Type B pancreatic cell (in vitro differentiated cells): Measurements from ENCODE around the gene ANKRD33B. TPM values are rescaled to one million over a fixed set of nuclear protein-coding genes. Genes with fewer than 3 reads are reported as not detected.

Experiments
- DNase-seq: peaks from one replicate; pipeline ENCODE4 v3.0.0; 2021; ENCODE audit warnings: mixed read lengths; ENCODE audit not compliant: unreplicated experiment; ENCODE audit errors: extremely low spot score
- H3K27ac Mint-ChIP-seq: 2 replicates; pipeline ENCODE4 v1.8.0; 2021; ENCODE audit warnings: mild to moderate bottlenecking, mixed read lengths
- H3K27me3 Mint-ChIP-seq: 2 replicates; pipeline ENCODE4 v1.8.0; 2021; ENCODE audit warnings: mixed read lengths
- H3K36me3 Mint-ChIP-seq: 2 replicates; pipeline ENCODE4 v1.8.0; 2021; ENCODE audit warnings: mixed read lengths
- H3K4me1 Mint-ChIP-seq: one replicate; pipeline ENCODE4 v1.8.0; 2021; ENCODE audit warnings: mixed read lengths; ENCODE audit not compliant: unreplicated experiment
- H3K4me3 Mint-ChIP-seq: 2 replicates; pipeline ENCODE4 v1.8.0; 2021; ENCODE audit warnings: mild to moderate bottlenecking, mixed read lengths
- H3K9me3 Mint-ChIP-seq: 2 replicates; pipeline ENCODE4 v1.8.0; 2021; ENCODE audit warnings: mixed read lengths
- total RNA-seq: library from RNA; stranded (reverse); gene quantifications from 2 replicates; pipeline ENCODE4 v1.2.1, GENCODE V29; 2021; ENCODE audit warnings: low replicate concordance
- TF ChIP-seq, protein P1 (sequence below): fragments of 200-600 bp; sonication (generic); conservative IDR thresholded peaks from 2 replicates; pipeline ENCODE4 v1.5.0; 2021; ENCODE audit warnings: antibody characterized with exemption, mild to moderate bottlenecking

The ANKRD33B gene
- total RNA-seq, 1 donor from 2014 or later = 3.4 TPM

- Mint-ChIP-seq H3K4me1 (no peaks in the 10 kb centered on the region), H3K27me3 (peaks cover 4% of the 10 kb centered on the region), H3K27ac (no peak overlapping the region), H3K36me3 (peaks cover 4% of the 10 kb centered on the region), H3K9me3 (no peaks in the 10 kb centered on the region), H3K4me3 (no peak overlapping the region)
- TF ChIP-seq, protein P1, sequence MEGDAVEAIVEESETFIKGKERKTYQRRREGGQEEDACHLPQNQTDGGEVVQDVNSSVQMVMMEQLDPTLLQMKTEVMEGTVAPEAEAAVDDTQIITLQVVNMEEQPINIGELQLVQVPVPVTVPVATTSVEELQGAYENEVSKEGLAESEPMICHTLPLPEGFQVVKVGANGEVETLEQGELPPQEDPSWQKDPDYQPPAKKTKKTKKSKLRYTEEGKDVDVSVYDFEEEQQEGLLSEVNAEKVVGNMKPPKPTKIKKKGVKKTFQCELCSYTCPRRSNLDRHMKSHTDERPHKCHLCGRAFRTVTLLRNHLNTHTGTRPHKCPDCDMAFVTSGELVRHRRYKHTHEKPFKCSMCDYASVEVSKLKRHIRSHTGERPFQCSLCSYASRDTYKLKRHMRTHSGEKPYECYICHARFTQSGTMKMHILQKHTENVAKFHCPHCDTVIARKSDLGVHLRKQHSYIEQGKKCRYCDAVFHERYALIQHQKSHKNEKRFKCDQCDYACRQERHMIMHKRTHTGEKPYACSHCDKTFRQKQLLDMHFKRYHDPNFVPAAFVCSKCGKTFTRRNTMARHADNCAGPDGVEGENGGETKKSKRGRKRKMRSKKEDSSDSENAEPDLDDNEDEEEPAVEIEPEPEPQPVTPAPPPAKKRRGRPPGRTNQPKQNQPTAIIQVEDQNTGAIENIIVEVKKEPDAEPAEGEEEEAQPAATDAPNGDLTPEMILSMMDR = no peak
- no peak for DNase-seq
Measured at GRCh38 chr5:10652151-10652550, 88.3 kb downstream of the ANKRD33B start.

- peaks cover 4% of the 10 kb centered on the region for H3K36me3 Mint-ChIP-seq
- H3K27ac Mint-ChIP-seq = no peak overlapping the region
- DNase-seq = no peak
- no peaks in the 10 kb centered on the region for H3K27me3 Mint-ChIP-seq
- H3K4me1 Mint-ChIP-seq = no peaks in the 10 kb centered on the region
- TF ChIP-seq, protein P1 = no peak
- no peaks in the 10 kb centered on the region for H3K9me3 Mint-ChIP-seq
- H3K4me3 Mint-ChIP-seq = no peak overlapping the region
Measured at GRCh38 chr5:10652606-10653005, 88.7 kb downstream of the ANKRD33B start.

GRCh38 chr5:10653043-10653442 is 89.2 kb downstream of the ANKRD33B start:
- H3K36me3 Mint-ChIP-seq = peaks cover 4% of the 10 kb centered on the region
- H3K4me3 Mint-ChIP-seq = no peak overlapping the region
- H3K27ac Mint-ChIP-seq = no peak overlapping the region
- H3K4me1 Mint-ChIP-seq = no peaks in the 10 kb centered on the region
- TF ChIP-seq, protein P1 = no peak
- H3K27me3 Mint-ChIP-seq = no peaks in the 10 kb centered on the region
- no peak for DNase-seq
- H3K9me3 Mint-ChIP-seq = no peaks in the 10 kb centered on the region

GRCh38 chr5:10653751-10654400 is 90.0 kb downstream of the ANKRD33B start:
- Mint-ChIP-seq H3K9me3 (no peaks in the 10 kb centered on the region), H3K4me3 (no peak overlapping the region), H3K27ac (no peak overlapping the region), H3K27me3 (no peaks in the 10 kb centered on the region), H3K4me1 (no peaks in the 10 kb centered on the region), H3K36me3 (peaks cover 4% of the 10 kb centered on the region)
- TF ChIP-seq, protein P1 = no peak
- no peak for DNase-seq

- Mint-ChIP-seq H3K27ac (no peak overlapping the region), H3K4me1 (no peaks in the 10 kb centered on the region), H3K27me3 (no peaks in the 10 kb centered on the region), H3K4me3 (no peak overlapping the region), H3K36me3 (peaks cover 4% of the 10 kb centered on the region), H3K9me3 (no peaks in the 10 kb centered on the region)
- no peak for DNase-seq
- TF ChIP-seq, protein P1 = no peak
Measured at GRCh38 chr5:10654566-10654965, 90.7 kb downstream of the ANKRD33B start.
